GM10266 (cell line): ENCODE data around the gene ITPR2.

Experiments used
- DNase-seq: peaks from one replicate; pipeline ENCODE4 v3.0.0; 2012; ENCODE audit errors: extremely low spot score
- TF ChIP-seq, protein P1 (sequence below): IDR thresholded peaks from 2 replicates; pipeline ENCODE4 v1.5.1; 2012; ENCODE audit warnings: mild to moderate bottlenecking, low read depth; ENCODE audit not compliant: control insufficient read depth, insufficient read depth; ENCODE audit errors: missing control alignments

Gene ITPR2

GRCh38 chr12:26818636-26819035 is 14.4 kb downstream of the ITPR2 start:
- TF ChIP-seq, protein P1, sequence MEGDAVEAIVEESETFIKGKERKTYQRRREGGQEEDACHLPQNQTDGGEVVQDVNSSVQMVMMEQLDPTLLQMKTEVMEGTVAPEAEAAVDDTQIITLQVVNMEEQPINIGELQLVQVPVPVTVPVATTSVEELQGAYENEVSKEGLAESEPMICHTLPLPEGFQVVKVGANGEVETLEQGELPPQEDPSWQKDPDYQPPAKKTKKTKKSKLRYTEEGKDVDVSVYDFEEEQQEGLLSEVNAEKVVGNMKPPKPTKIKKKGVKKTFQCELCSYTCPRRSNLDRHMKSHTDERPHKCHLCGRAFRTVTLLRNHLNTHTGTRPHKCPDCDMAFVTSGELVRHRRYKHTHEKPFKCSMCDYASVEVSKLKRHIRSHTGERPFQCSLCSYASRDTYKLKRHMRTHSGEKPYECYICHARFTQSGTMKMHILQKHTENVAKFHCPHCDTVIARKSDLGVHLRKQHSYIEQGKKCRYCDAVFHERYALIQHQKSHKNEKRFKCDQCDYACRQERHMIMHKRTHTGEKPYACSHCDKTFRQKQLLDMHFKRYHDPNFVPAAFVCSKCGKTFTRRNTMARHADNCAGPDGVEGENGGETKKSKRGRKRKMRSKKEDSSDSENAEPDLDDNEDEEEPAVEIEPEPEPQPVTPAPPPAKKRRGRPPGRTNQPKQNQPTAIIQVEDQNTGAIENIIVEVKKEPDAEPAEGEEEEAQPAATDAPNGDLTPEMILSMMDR: no peak
- DNase-seq: no peak

DNA sequence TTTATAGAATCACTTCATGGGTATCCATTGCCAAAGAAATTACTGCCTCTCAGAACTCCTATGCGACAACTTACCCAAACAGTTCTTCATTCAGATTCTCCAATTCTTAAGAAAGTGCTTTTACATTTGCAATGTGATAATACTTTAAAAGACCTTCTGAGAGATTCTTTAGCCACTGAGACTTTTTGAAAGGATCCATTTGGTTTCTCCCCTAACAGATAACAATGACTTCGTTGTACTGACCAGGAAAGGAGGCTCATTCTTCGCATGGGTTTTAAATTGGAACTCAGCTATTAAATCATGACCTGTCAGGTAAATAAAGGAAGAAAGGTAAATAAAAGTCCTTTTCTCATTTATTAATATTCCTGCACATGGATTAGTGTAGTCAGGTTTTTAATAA is 14.8 kb downstream of the ITPR2 start:
- TF ChIP-seq, protein P1: no peak
- DNase-seq: no peak

GRCh38 chr12:26817183-26817591 is 15.8 kb downstream of the ITPR2 start:
- TF ChIP-seq, protein P1: no peak
- peak; percentile 38 for DNase-seq

DNA sequence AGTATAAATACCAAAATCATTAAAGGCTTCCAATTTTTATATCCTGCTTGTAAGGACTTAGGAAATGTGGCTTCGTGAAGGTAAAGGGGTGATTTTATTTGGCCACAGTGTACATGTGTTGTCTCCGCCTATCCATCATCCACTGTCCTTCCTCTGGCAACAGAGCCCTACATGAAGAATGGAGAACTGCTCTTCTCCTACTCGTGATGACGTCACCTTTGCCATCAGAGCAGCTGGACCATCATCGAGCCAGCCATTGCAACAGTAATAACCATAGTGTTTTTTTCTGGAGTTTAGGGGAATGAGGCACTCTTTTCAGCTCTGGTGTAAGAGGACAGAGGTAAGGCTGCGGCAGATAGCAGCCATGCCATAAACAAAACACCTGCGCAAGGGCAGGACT is 19.2 kb downstream of the ITPR2 start:
- DNase-seq: no peak

GRCh38 chr12:26810330-26810729 is 22.7 kb downstream of the ITPR2 start:
- DNase-seq: no peak

More for the DNA sequence above, 19.2 kb downstream of the ITPR2 start:
- TF ChIP-seq, protein P1: no peak

DNA sequence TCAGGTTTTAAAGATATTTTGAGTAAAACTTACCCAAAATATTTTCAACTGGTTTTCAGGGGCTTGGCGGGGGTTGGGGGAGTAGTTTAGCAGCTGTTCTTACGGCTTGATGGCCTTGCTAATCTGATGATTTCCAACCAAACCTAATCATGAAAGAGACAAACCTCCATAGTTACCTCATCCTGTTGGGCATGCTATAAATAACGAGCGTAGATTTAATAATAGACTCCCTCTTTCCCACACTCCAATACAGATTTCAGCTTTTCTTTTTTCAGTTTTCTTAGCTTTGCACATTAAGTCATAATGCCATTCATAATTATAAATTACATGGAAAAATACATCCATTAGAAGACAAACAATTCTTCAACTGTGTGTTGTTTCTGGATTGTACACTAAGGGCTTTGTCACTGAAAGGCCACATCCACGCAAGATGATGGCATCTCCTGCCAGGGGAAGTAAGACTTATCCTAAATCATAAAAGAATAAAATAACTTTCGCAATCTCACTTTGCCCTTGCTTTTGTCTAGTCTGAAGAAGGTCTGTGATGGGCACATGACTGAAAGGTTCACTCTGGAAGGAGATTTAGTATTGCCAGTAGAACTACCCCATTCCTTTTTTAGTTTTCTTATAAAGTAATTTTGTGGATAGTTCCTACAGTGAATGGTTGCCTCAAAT is 23.2 kb downstream of the ITPR2 start:
- TF ChIP-seq, protein P1: no peak
- DNase-seq: no peak

More at GRCh38 chr12:26810330-26810729, 22.7 kb downstream of the ITPR2 start:
- TF ChIP-seq, protein P1: no peak

DNA sequence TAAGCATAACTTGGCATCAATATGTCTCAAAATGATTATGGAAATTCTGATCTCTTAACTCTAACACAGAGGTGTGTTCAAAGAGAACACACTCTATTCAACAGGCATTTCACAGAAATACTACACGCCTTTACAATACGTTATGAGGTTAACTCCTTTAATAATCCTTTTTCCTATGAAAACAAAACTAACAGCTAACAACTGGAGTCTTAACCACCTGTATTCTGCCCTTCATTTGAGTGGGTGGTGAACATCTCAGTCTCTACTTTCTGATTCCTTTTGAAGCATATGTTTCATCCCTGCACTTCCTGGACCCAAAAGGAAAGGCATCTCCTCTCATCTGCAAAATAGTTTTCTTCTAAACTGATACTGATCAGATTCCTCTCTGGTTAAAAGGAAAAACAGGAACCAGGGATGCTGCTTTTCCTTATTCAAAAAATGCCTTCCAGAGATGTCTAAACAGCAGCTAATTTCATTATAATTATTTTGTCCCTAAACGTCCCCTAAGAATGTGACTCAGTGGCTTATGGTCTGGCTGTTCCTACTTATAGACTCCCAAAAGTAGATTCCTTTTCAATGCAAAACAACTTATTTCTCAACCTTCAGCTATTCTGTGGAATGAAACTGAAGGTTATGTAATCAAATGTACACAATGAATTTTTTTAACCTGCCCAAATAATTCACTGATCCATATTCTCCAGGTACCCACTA is 24.1 kb downstream of the ITPR2 start:
- DNase-seq: no peak
- TF ChIP-seq, protein P1: no peak
